GM23338 (cell line): ENCODE measurements around the gene NEK6. TPM values are rescaled to one million over a fixed set of nuclear protein-coding genes. Genes with fewer than 3 reads are reported as not detected.

ENCODE experiments used
- ATAC-seq: fragments of 200-7000 bp; cut with Tn5 transposase; 3 replicates; pipeline ENCODE4 v1.9.1; 2020
- DNase-seq: peaks from one replicate; pipeline ENCODE4 v3.0.0-alpha.2; 2015; ENCODE audit warnings: low spot score
- H2AFZ ChIP-seq: fragments of 200-600 bp; sonication (generic); 2 replicates; pipeline ENCODE4 v1.8.0; 2016; ENCODE audit warnings: antibody characterized with exemption, mild to moderate bottlenecking, moderate library complexity
- H3F3A ChIP-seq: fragments of 200-600 bp; sonication (generic); replicated peaks from 2 replicates; pipeline ENCODE4 v1.8.0; 2017; ENCODE audit warnings: antibody characterized with exemption, mixed run types, low read depth
- H3K27ac ChIP-seq: fragments of 200-600 bp; sonication (generic); 2 replicates; pipeline ENCODE4 v1.6.1; 2016; ENCODE audit warnings: low read depth
- H3K27me3 ChIP-seq: fragments of 200-600 bp; sonication (generic); 2 replicates; pipeline ENCODE4 v1.8.0; 2016; ENCODE audit warnings: mild to moderate bottlenecking, mixed run types, moderate library complexity; ENCODE audit not compliant: insufficient read depth
- H3K36me3 ChIP-seq: fragments of 200-600 bp; sonication (generic); 2 replicates; pipeline ENCODE4 v1.8.0; 2016; ENCODE audit warnings: mild to moderate bottlenecking; ENCODE audit not compliant: insufficient read depth
- H3K4me1 ChIP-seq: fragments of 200-600 bp; sonication (generic); 2 replicates; pipeline ENCODE4 v1.8.0; 2016; ENCODE audit warnings: mild to moderate bottlenecking, moderate library complexity; ENCODE audit not compliant: insufficient read depth
- H3K4me2 ChIP-seq: fragments of 200-600 bp; sonication (generic); 2 replicates; pipeline ENCODE4 v1.7.1; 2017; ENCODE audit warnings: mixed run types
- H3K4me3 ChIP-seq: fragments of 200-600 bp; sonication (generic); 2 replicates; pipeline ENCODE4 v1.6.1; 2016; ENCODE audit warnings: mixed run types
- H3K79me2 ChIP-seq: fragments of 200-600 bp; sonication (generic); replicated peaks from 2 replicates; pipeline ENCODE4 v1.8.0; 2017; ENCODE audit warnings: mild to moderate bottlenecking; ENCODE audit not compliant: insufficient read depth
- H3K9me2 ChIP-seq: fragments of 200-600 bp; sonication (generic); 2 replicates; pipeline ENCODE4 v1.8.0; 2017; ENCODE audit not compliant: insufficient read depth
- H4K20me1 ChIP-seq: fragments of 200-600 bp; sonication (generic); replicated peaks from 2 replicates; pipeline ENCODE4 v1.8.0; 2017; ENCODE audit warnings: mild to moderate bottlenecking; ENCODE audit not compliant: insufficient read depth
- H3K27ac Mint-ChIP-seq: 2 replicates; pipeline ENCODE4 v1.8.0; 2020; ENCODE audit warnings: inconsistent platforms, mild to moderate bottlenecking, moderate library complexity, mixed read lengths
- H3K27me3 Mint-ChIP-seq: 3 replicates; pipeline ENCODE4 v1.8.0; 2022; ENCODE audit warnings: low read depth, mild to moderate bottlenecking, moderate library complexity, mixed read lengths, inconsistent platforms; ENCODE audit not compliant: insufficient read depth, poor library complexity
- H3K36me3 Mint-ChIP-seq: 3 replicates; pipeline ENCODE4 v1.8.0; 2021; ENCODE audit warnings: low read depth, mild to moderate bottlenecking, inconsistent platforms, moderate library complexity, mixed read lengths
- H3K4me1 Mint-ChIP-seq: 3 replicates; pipeline ENCODE4 v1.8.0; 2020; ENCODE audit warnings: mild to moderate bottlenecking, inconsistent platforms, mixed read lengths
- H3K4me3 Mint-ChIP-seq: 3 replicates; pipeline ENCODE4 v1.8.0; 2021; ENCODE audit warnings: moderate library complexity, mild to moderate bottlenecking, inconsistent platforms, mixed read lengths
- H3K9me3 Mint-ChIP-seq: 3 replicates; pipeline ENCODE4 v1.8.0; 2020; ENCODE audit warnings: moderate library complexity, mild to moderate bottlenecking, inconsistent platforms, mixed read lengths
- CREB1 ChIP-seq: fragments of 250-450 bp; sonication (Bioruptor Pico); IDR thresholded peaks from 2 replicates; pipeline ENCODE4 v1.5.0; 2020; ENCODE audit warnings: low read depth, mild to moderate bottlenecking, moderate library complexity
- CTCF ChIP-seq, 2 experiments: fragments of 200-600 bp in 1 of 2; sonication (generic) in 1 of 2; conservative IDR thresholded peaks; 2 replicates each; pipeline versions ENCODE4 v1.5.1 to v1.6.1; 2016 to 2017; ENCODE audit warnings: antibody characterized with exemption in 2 of 2, low read depth in 2 of 2, mild to moderate bottlenecking in 2 of 2, moderate library complexity in 1 of 2
- EZH2 ChIP-seq: fragments of 200-600 bp; sonication (generic); IDR thresholded peaks from one replicate; pipeline ENCODE4 v1.8.0; 2017; ENCODE audit warnings: antibody characterized with exemption, mild to moderate bottlenecking, low read depth; ENCODE audit not compliant: unreplicated experiment
- JUNB ChIP-seq: IDR thresholded peaks from one replicate; pipeline ENCODE4 v1.6.1; 2016; ENCODE audit warnings: antibody characterized with exemption; ENCODE audit not compliant: unreplicated experiment
- NANOG ChIP-seq: IDR thresholded peaks from 2 replicates; pipeline ENCODE4 v1.6.1; 2016; ENCODE audit warnings: antibody characterized with exemption, borderline replicate concordance
- POLR2AphosphoS5 ChIP-seq: IDR thresholded peaks from 2 replicates; pipeline ENCODE4 v1.6.1; 2016; ENCODE audit warnings: antibody characterized with exemption, low read depth
- STAT1 ChIP-seq: IDR thresholded peaks from one replicate; pipeline ENCODE4 v1.6.1; 2016; ENCODE audit warnings: antibody characterized with exemption; ENCODE audit not compliant: unreplicated experiment
- ZNF114 ChIP-seq: fragments of 250-450 bp; sonication (Bioruptor Pico); IDR thresholded peaks from 2 replicates; pipeline ENCODE4 v1.5.0; 2020; ENCODE audit warnings: mild to moderate bottlenecking, moderate library complexity
- ZNF331 ChIP-seq: fragments of 250-450 bp; sonication (Bioruptor Pico); IDR thresholded peaks from 2 replicates; pipeline ENCODE4 v1.5.0; 2020; ENCODE audit warnings: low read depth, mild to moderate bottlenecking, moderate library complexity
- ZNF462 ChIP-seq: fragments of 250-450 bp; sonication (Bioruptor Pico); IDR thresholded peaks from 2 replicates; pipeline ENCODE4 v1.5.0; 2020; ENCODE audit warnings: mild to moderate bottlenecking, moderate library complexity
- polyA plus RNA-seq: library from polyadenylated mRNA; unstranded; fragments of >200 nt; fragmentation: Nextera tagmentation; extraction: Ambion mirVana; gene quantifications from 2 replicates; pipeline ENCODE4 v1.2.1, GENCODE V29; 2016
- total RNA-seq: library from RNA; depleted of rRNA; stranded (reverse); fragments of >200 nt; shearing (Covaris generic); gene quantifications from 2 replicates; pipeline ENCODE4 v1.2.3, GENCODE V29; 2014
- TF ChIP-seq, protein P1 (sequence below): IDR thresholded peaks from one replicate; pipeline ENCODE4 v1.6.1; 2018; ENCODE audit warnings: antibody characterized with exemption; ENCODE audit not compliant: unreplicated experiment
- TF ChIP-seq, protein P2 (sequence below): IDR thresholded peaks from 2 replicates; pipeline ENCODE4 v1.6.1; 2016; ENCODE audit warnings: antibody characterized with exemption

NEK6 gene
- total and polyA plus RNA-seq, 2 experiments from 2014 or later: 8.1 to 11.2 TPM

DNA sequence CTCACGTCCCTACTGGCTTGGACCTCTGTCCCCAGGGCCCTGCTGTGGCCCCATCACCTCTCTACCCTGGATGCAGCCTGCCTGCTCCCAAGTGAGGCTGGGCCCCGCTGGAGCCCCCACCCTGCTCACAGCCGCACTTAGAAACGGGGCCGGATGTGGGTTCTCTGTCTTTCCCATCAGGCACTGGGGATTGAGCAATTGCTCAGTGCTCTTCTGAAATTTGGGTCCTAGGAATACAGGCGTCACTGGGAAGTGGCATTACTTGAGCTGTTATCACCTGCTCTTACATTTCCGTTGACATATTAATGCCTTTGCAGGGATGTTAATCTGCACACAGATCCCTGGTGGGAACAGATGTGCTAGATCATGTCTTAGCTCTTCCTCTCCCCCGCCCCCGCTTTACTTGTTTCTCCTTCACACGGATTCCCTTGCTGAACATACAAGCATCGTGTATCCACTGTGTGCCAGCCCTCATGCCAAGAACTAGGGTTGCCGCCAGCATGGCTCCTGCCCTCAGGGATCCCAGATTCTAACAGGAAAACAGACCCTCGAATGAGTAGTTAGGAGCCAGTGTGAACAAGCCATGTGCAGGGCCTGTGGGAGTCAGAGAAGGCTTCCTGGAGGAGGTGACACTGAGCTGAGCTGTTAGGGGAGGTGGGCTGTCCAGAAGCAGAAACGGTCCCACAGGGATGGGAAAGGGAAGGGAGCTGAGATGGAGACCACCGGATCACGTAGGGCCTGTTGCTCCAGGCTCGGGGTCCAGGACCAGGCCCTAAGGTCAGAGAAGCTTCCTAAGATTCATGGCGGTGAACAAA lies 65.1 kb downstream of the NEK6 start (continued):
- no peak for TF ChIP-seq NANOG
- TF ChIP-seq POLR2AphosphoS5: no peak

GRCh38 chr9:124323904-124324303 lies 66.2 kb downstream of the NEK6 start:
- Histone ChIP-seq H3K9me2 (no peaks in the 10 kb centered on the region), H3K4me2 (no peak overlapping the region), H3K4me3 (no peak overlapping the region), H3F3A (no peaks in the 10 kb centered on the region), H4K20me1 (no peaks in the 10 kb centered on the region), H2AFZ (no peak overlapping the region), H3K4me1 (no peaks in the 10 kb centered on the region), H3K36me3 (no peaks in the 10 kb centered on the region), H3K27me3 (no peaks in the 10 kb centered on the region), H3K27ac (no peak overlapping the region), H3K79me2 (no peaks in the 10 kb centered on the region)
- no peak overlapping the region for H3K4me3 Mint-ChIP-seq
- H3K36me3 Mint-ChIP-seq: no peaks in the 10 kb centered on the region
- peaks cover 3% of the 10 kb centered on the region; the same call in 1 of the 3 replicates for H3K4me1 Mint-ChIP-seq
- no peak for TF ChIP-seq ZNF114 (CRISPR knock-in tag)
- TF ChIP-seq POLR2AphosphoS5: no peak
- no peak for TF ChIP-seq STAT1
- TF ChIP-seq ZNF331: no peak
- TF ChIP-seq CREB1 (CRISPR knock-in tag): no peak
- TF ChIP-seq, protein P1, sequence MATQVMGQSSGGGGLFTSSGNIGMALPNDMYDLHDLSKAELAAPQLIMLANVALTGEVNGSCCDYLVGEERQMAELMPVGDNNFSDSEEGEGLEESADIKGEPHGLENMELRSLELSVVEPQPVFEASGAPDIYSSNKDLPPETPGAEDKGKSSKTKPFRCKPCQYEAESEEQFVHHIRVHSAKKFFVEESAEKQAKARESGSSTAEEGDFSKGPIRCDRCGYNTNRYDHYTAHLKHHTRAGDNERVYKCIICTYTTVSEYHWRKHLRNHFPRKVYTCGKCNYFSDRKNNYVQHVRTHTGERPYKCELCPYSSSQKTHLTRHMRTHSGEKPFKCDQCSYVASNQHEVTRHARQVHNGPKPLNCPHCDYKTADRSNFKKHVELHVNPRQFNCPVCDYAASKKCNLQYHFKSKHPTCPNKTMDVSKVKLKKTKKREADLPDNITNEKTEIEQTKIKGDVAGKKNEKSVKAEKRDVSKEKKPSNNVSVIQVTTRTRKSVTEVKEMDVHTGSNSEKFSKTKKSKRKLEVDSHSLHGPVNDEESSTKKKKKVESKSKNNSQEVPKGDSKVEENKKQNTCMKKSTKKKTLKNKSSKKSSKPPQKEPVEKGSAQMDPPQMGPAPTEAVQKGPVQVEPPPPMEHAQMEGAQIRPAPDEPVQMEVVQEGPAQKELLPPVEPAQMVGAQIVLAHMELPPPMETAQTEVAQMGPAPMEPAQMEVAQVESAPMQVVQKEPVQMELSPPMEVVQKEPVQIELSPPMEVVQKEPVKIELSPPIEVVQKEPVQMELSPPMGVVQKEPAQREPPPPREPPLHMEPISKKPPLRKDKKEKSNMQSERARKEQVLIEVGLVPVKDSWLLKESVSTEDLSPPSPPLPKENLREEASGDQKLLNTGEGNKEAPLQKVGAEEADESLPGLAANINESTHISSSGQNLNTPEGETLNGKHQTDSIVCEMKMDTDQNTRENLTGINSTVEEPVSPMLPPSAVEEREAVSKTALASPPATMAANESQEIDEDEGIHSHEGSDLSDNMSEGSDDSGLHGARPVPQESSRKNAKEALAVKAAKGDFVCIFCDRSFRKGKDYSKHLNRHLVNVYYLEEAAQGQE: no peak
- TF ChIP-seq ZNF462 (CRISPR knock-in tag): no peak
- TF ChIP-seq, protein P2, sequence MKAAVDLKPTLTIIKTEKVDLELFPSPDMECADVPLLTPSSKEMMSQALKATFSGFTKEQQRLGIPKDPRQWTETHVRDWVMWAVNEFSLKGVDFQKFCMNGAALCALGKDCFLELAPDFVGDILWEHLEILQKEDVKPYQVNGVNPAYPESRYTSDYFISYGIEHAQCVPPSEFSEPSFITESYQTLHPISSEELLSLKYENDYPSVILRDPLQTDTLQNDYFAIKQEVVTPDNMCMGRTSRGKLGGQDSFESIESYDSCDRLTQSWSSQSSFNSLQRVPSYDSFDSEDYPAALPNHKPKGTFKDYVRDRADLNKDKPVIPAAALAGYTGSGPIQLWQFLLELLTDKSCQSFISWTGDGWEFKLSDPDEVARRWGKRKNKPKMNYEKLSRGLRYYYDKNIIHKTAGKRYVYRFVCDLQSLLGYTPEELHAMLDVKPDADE: no peak
- TF ChIP-seq EZH2: no peak
- no peak for TF ChIP-seq JUNB
- no peak for TF ChIP-seq NANOG
- TF ChIP-seq CTCF (conservative IDR thresholded peaks at IDR 0.05; ENCODE audit: low read depth in 2 of 2): no peak
- H3K27ac Mint-ChIP-seq: no peak overlapping the region
- no peak for DNase-seq
- H3K27me3 Mint-ChIP-seq: peaks cover 9% of the 10 kb centered on the region
- ATAC-seq: no peak
- H3K9me3 Mint-ChIP-seq: no peaks in the 10 kb centered on the region
